BLaER1 (cell line): ENCODE results near the gene CD200R1.
A peak's percentile ranks its signal among the peaks of the same experiment; 100 is the strongest.
"Not testable (repeated sequence)": the region's sequence is repeated elsewhere in the genome, so short reads cannot be mapped to it uniquely, and the experiment has no call there.

ENCODE experiments used
- H3K27ac ChIP-seq: shearing (Covaris generic); formaldehyde crosslinking; 2 replicates; pipeline ENCODE4 v1.8.1; 2022
- H3K27me3 ChIP-seq: shearing (Covaris generic); formaldehyde crosslinking; 2 replicates; pipeline ENCODE4 v1.8.1; 2022
- H3K36me3 ChIP-seq: shearing (Covaris generic); formaldehyde crosslinking; 2 replicates; pipeline ENCODE4 v1.8.1; 2022
- H3K4me1 ChIP-seq: shearing (Covaris generic); formaldehyde crosslinking; 2 replicates; pipeline ENCODE4 v1.8.1; 2022
- H3K4me2 ChIP-seq: shearing (Covaris generic); formaldehyde crosslinking; 2 replicates; pipeline ENCODE4 v1.8.1; 2022
- H3K4me3 ChIP-seq: shearing (Covaris generic); formaldehyde crosslinking; 2 replicates; pipeline ENCODE4 v1.8.1; 2022
- H3K9ac ChIP-seq: shearing (Covaris generic); formaldehyde crosslinking; 2 replicates; pipeline ENCODE4 v1.8.1; 2022
- H3K9me3 ChIP-seq: shearing (Covaris generic); formaldehyde crosslinking; 2 replicates; pipeline ENCODE4 v1.8.1; 2022
- H4K20me1 ChIP-seq: shearing (Covaris generic); formaldehyde crosslinking; 2 replicates; pipeline ENCODE4 v1.8.1; 2022
- Cebpa-rat ChIP-seq: shearing (Covaris generic); IDR thresholded peaks from 2 replicates; pipeline ENCODE4 v1.8.1; 2022

The CD200R1 gene

DNA sequence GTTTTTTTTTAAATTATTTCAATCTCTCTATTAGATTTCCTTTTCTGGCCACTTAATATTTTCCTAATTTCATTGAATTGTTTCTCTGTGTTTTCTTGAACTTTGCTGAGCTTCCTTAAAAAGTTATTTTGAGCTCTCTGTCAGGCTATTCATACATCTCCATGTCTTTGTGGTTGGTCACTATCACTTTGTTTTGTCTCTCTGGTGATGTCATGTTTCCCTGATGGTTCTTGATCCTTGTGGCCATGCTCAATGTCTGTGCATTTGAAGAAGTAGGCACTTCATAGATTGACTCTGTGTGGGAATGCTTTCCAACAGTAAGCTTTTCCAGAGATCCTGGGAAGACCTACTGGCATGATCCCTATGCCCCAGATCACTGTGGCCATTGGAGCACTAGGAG is 18.6 kb downstream of the CD200R1 start:
- H4K20me1 ChIP-seq: no peaks in the 10 kb centered on the region
- TF ChIP-seq Cebpa-rat: no peak
- no peaks in the 10 kb centered on the region; the same call in 1 of the 2 replicates for H3K9me3 ChIP-seq
- no peak overlapping the region for H3K9ac ChIP-seq
- H3K4me3 ChIP-seq: no peak overlapping the region
- no peak overlapping the region for H3K4me2 ChIP-seq
- H3K36me3 ChIP-seq: no peaks in the 10 kb centered on the region
- no peak overlapping the region for H3K27ac ChIP-seq
- H3K4me1 ChIP-seq: no peaks in the 10 kb centered on the region
- no peaks in the 10 kb centered on the region for H3K27me3 ChIP-seq

DNA sequence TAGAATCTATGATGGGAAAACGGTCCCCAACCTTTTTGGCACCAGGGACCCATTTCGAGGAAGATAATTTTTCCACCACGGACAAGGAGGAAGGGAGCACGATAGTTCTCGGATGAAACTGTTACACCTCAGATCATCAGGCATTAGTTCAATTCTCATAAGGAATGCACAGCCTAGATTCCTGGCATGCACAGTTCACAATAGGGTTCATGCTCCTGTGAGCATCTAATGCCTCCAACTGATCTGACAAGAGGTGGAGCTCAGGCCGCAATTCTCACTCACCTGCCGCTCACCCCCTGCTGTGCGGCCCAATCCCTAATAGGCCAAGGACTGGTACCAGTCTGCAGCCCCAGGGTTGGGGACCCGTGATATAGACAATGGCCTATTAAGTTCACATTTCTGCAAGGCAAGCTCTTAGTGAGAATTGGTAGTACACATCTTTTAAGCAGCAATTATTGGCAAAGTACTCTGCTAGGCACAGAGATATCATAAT is 26.5 kb downstream of the CD200R1 start:
- Histone ChIP-seq H3K9me3 (no peaks in the 10 kb centered on the region), H4K20me1 (no peaks in the 10 kb centered on the region), H3K4me2 (no peak overlapping the region), H3K27ac (no peak overlapping the region), H3K4me3 (no peak overlapping the region), H3K27me3 (no peaks in the 10 kb centered on the region), H3K4me1 (no peaks in the 10 kb centered on the region), H3K9ac (no peak overlapping the region), H3K36me3 (no peaks in the 10 kb centered on the region)
- TF ChIP-seq Cebpa-rat: no peak

DNA sequence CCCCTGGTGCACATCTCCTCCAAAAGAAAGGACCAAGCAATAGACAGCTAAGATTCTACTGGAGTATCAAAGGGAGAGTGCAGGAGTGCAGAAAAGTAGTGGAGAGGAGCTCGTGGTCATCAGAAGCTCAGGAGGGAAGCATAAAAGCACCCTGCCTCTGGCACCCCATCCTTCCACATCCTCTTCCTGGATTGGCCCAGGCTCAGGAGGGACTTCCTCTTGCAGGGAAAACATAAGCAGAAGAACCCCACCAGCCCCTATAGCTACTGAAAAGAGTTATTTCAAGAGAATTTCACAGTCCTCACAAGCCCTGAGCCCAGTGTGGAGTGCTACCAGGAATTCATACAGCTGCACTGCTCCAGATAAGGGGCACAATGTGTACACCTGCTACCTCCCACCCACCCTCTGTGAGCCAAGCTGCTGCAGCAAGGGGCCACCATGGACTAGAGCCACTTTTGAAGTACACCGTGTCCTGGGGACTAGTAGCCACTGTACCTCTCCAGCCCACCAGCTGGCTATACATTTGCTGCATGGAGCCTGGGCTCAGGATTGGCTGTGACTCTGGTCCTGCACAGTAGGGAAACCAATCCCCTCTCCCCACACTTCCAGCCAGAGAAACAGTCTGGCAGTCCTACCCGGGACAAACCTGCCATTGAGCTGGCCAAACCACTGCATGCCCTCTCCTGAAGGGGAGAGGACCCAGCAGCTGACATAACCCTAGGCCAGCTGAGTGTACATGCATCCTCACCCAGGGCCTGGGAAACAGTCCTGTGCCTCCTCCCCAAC is 43.0 kb downstream of the CD200R1 start:
- no peak overlapping the region for H3K4me2 ChIP-seq
- H3K36me3 ChIP-seq: no peaks in the 10 kb centered on the region
- no peaks in the 10 kb centered on the region for H3K4me1 ChIP-seq
- TF ChIP-seq Cebpa-rat: no peak
- peaks cover 14% of the 10 kb centered on the region for H3K9me3 ChIP-seq
- no peak overlapping the region for H3K4me3 ChIP-seq
- H3K9ac ChIP-seq: no peak overlapping the region
- no peaks in the 10 kb centered on the region for H3K27me3 ChIP-seq
- no peak overlapping the region for H3K27ac ChIP-seq
- H4K20me1 ChIP-seq: no peaks in the 10 kb centered on the region

DNA sequence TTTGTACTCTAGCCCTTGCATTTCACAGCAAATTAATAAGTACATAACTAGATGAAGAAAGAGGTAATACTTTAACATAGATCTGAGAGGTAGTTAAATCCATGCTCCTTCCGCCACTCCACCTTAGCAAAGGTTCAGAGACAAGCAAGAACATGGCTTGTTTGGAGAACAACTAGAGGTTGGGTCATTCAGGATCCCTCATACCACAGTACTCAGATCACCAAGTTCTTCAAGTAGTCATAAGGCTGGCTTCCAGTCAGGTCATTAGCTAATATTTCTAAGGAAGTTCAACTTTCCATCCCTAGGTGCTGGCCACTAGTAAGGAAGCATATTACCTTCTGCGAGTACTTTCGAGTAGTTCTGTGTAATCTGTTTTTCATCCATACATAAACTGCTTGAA is 44.1 kb downstream of the CD200R1 start:
- Histone ChIP-seq H3K9me3 (peaks cover 11% of the 10 kb centered on the region), H3K4me2 (no peak overlapping the region), H3K4me3 (no peak overlapping the region)

DNA sequence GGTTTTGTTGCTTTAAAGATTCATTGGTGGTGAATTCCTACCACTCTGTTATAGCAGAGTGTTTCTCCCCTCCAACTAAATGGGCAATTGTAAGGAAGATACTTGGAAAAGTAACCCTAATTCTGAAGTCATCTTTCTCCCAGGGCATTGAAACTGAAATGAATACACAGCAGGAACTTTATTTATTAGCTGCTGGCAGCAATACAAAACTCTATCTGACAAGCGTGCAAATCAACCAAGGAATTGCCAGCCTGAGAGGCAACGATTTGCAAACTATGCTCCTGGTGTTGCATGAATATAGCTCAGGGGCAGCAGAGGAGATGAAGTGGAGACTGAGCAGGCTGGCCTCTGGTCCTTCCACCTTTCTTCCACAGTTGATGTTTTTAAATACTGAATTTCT is 48.9 kb downstream of the CD200R1 start:
- H3K9ac ChIP-seq: no peak overlapping the region
- H3K27me3 ChIP-seq: no peaks in the 10 kb centered on the region
- H3K4me1 ChIP-seq: no peaks in the 10 kb centered on the region
- H4K20me1 ChIP-seq: no peaks in the 10 kb centered on the region
- no peak overlapping the region for H3K4me3 ChIP-seq
- no peak overlapping the region for H3K4me2 ChIP-seq
- no peak for TF ChIP-seq Cebpa-rat
- no peaks in the 10 kb centered on the region for H3K36me3 ChIP-seq
- no peak overlapping the region for H3K27ac ChIP-seq
- no peaks in the 10 kb centered on the region for H3K9me3 ChIP-seq

More for the DNA sequence above, 44.1 kb downstream of the CD200R1 start:
- Histone ChIP-seq H3K4me1 (no peaks in the 10 kb centered on the region), H3K36me3 (no peaks in the 10 kb centered on the region), H4K20me1 (no peaks in the 10 kb centered on the region), H3K9ac (no peak overlapping the region), H3K27ac (no peak overlapping the region), H3K27me3 (no peaks in the 10 kb centered on the region)
- no peak for TF ChIP-seq Cebpa-rat

DNA sequence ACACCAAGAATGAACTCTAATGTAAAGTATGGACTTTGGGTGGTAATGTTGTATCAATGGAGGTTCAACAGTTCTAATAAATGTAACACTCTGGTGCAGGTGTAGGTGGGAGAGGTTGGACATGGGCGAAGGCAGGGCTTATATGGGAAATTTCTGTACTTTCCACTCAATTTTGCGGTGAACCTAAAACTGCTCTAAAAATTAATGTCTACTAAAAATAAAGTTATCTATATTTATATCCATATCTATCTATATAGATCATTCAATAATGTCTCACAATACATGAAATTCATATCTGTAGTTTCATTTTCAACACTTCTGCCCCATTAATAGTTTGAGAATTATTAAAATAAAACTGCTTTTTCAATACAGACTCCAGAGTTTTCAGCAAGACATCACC is 49.3 kb downstream of the CD200R1 start:
- Histone ChIP-seq H4K20me1 (no peaks in the 10 kb centered on the region), H3K4me1 (no peaks in the 10 kb centered on the region), H3K9me3 (no peaks in the 10 kb centered on the region), H3K4me2 (no peak overlapping the region), H3K27ac (no peak overlapping the region), H3K27me3 (no peaks in the 10 kb centered on the region), H3K9ac (no peak overlapping the region), H3K36me3 (no peaks in the 10 kb centered on the region), H3K4me3 (no peak overlapping the region)
- TF ChIP-seq Cebpa-rat: no peak

DNA sequence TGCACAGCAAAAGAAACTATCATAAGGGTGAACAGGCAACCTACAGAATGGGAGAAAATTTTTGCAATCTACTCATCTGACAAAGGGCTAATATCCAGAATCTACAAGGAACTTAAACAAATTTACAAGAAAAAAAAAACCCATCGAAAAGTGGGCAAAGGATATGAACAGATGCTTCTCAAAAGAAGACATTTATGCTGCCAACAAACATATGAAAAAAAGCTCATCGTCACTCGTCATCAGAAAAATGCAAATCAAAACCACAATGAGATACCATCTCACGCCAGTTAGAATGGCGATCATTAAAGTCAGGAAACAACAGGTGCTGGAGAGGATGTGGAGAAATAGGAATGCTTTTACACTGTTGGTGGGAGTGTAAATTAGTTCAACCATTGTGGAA is 55.4 kb downstream of the CD200R1 start:
- H3K9me3 ChIP-seq: peaks cover 18% of the 10 kb centered on the region; the same call in 1 of the 2 replicates
- not testable (repeated sequence) for H3K36me3 ChIP-seq, H3K4me2 ChIP-seq, H4K20me1 ChIP-seq, H3K9ac ChIP-seq, H3K27ac ChIP-seq, H3K27me3 ChIP-seq, H3K4me1 ChIP-seq, H3K4me3 ChIP-seq

DNA sequence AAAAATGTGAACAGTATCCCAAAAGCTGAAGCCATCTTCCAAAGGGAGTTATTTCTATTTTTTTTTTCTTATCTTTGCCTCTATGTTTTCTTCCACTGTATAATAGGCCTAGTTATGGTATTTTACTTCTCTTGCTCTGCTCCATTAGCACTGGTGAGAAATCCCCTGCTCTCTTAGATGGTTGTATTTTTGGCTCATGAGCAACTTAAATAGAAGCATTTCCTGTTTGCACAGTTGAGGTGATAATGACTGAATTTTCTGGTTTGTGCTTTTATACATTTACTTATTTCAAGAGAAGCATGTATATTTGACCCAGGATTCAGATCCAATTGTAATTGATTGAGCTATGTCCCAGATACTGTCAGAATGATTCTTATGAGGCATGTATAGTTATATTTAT is 66.7 kb downstream of the CD200R1 start:
- Histone ChIP-seq H3K9ac (no peak overlapping the region), H3K4me2 (peak overlapping the region; percentile 70)

DNA sequence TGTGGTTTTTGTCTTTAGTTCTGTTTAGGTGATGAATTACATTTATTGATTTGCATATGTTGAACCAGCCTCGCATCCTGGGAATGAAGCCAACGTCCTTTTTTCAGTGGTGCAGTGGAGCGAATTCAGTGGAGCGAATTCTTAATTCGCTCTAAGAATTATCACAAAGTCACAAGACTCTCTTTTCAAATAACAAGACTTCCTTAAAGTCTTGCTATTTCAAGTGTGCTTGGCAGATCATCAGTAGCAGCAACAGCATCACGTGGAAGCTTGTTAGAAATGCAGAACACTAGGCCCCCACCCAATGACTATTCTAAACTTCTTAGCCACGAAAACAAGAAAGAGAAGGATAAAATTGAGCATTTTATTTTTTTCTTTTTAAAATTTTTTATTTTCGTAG is 70.1 kb downstream of the CD200R1 start:
- no peak overlapping the region for H3K9ac ChIP-seq
- H4K20me1 ChIP-seq: no peaks in the 10 kb centered on the region
- H3K4me1 ChIP-seq: peaks cover 21% of the 10 kb centered on the region
- H3K36me3 ChIP-seq: no peaks in the 10 kb centered on the region
- H3K27me3 ChIP-seq: no peaks in the 10 kb centered on the region
- H3K4me2 ChIP-seq: no peak overlapping the region
- H3K9me3 ChIP-seq: peaks cover 12% of the 10 kb centered on the region; the same call in 1 of the 2 replicates
- no peak overlapping the region for H3K4me3 ChIP-seq
- H3K27ac ChIP-seq: no peak overlapping the region
- no peak for TF ChIP-seq Cebpa-rat

More for the DNA sequence above, 66.7 kb downstream of the CD200R1 start:
- H3K4me3 ChIP-seq: no peak overlapping the region
- TF ChIP-seq Cebpa-rat: no peak
- no peak overlapping the region for H3K27ac ChIP-seq
- H3K36me3 ChIP-seq: no peaks in the 10 kb centered on the region
- H3K4me1 ChIP-seq: peaks cover 21% of the 10 kb centered on the region
- no peaks in the 10 kb centered on the region for H3K27me3 ChIP-seq
- peaks cover 12% of the 10 kb centered on the region; the same call in 1 of the 2 replicates for H3K9me3 ChIP-seq
- no peaks in the 10 kb centered on the region for H4K20me1 ChIP-seq

DNA sequence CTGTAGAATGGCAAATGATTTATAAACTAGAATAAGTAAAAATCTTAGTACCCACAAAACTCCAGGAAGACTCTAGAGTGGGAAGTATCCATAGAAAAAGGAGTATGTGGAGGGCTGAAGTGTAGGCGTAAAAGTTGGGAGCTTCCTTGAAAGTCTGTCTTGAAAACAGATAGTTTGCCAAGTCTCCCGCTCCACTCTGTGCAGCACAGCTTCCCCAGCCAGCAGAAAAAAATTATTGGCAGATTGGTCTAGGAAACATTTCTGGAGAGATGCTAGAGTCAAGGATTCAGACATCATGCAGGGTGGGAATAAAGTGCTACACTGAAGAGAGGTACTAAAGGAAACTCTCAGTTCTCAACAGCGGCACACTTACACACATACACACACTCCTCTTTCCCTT is 74.8 kb downstream of the CD200R1 start:
- Histone ChIP-seq H3K4me2 (no peak overlapping the region), H4K20me1 (no peaks in the 10 kb centered on the region), H3K4me1 (no peaks in the 10 kb centered on the region), H3K9me3 (peaks cover 12% of the 10 kb centered on the region; the same call in 1 of the 2 replicates), H3K27me3 (no peaks in the 10 kb centered on the region), H3K36me3 (no peaks in the 10 kb centered on the region), H3K9ac (no peak overlapping the region), H3K4me3 (no peak overlapping the region), H3K27ac (no peak overlapping the region)
- TF ChIP-seq Cebpa-rat: no peak
